PC-9 (cell line): Measurements from ENCODE around the gene LOC101059915.
"Not testable (repeated sequence)": the region's sequence is repeated elsewhere in the genome, so short reads cannot be mapped to it uniquely, and the experiment has no call there.

ENCODE experiments used
- BruUV-seq: library from RNA; stranded (reverse); fragments of 400-500 nt; replicated peaks from 2 replicates; lab custom pipeline; 2021; lab: Mats Ljungman, UMichigan
- CTCF ChIA-PET: fragments of 300-600 bp; sonication (Branson Sonifier 250); formaldehyde crosslinking; loops from one replicate; lab custom pipeline; 2022; ENCODE audit warnings: antibody characterized with exemption; lab: Charles Lee
- POLR2A ChIA-PET: fragments of 300-600 bp; sonication (Branson Sonifier 250); formaldehyde crosslinking; loops from one replicate; lab custom pipeline; 2022; ENCODE audit warnings: antibody characterized with exemption; ENCODE audit not compliant: unreplicated experiment; lab: Charles Lee
- DNase-seq, 2 experiments: peaks; one replicate each; pipeline versions ENCODE4 v3.0.0 to v3.0.0-alpha.2; 2015 to 2022; ENCODE audit warnings: mixed read lengths in 1 of 2
- H2AFZ ChIP-seq: fragments of 200-600 bp; sonication (generic); 2 replicates; pipeline ENCODE4 v1.8.1; 2017; ENCODE audit warnings: antibody characterized with exemption
- H3F3A ChIP-seq: fragments of 200-600 bp; sonication (generic); 2 replicates; pipeline ENCODE4 v1.8.1; 2017; ENCODE audit warnings: antibody characterized with exemption, mild to moderate bottlenecking, low read depth; ENCODE audit not compliant: insufficient read depth
- H3K27ac ChIP-seq: fragments of 200-600 bp; sonication (generic); 2 replicates; pipeline ENCODE4 v1.6.1; 2016; ENCODE audit warnings: mixed run types
- H3K27me3 ChIP-seq: fragments of 200-600 bp; sonication (generic); 2 replicates; pipeline ENCODE4 v1.6.1; 2016; ENCODE audit warnings: low read depth, mixed run types; ENCODE audit not compliant: insufficient read depth
- H3K36me3 ChIP-seq: fragments of 200-600 bp; sonication (generic); 2 replicates; pipeline ENCODE4 v1.6.1; 2016; ENCODE audit warnings: low read depth, mixed run types
- H3K4me1 ChIP-seq: fragments of 200-600 bp; sonication (generic); replicated peaks from 2 replicates; pipeline ENCODE4 v1.6.1; 2016; ENCODE audit warnings: mixed run types; ENCODE audit not compliant: insufficient read depth
- H3K4me2 ChIP-seq: fragments of 200-600 bp; sonication (generic); 2 replicates; pipeline ENCODE4 v1.6.1; 2017; ENCODE audit warnings: mixed run types
- H3K4me3 ChIP-seq: fragments of 200-600 bp; sonication (generic); 2 replicates; pipeline ENCODE4 v1.6.1; 2016; ENCODE audit warnings: mixed run types
- H3K79me2 ChIP-seq: fragments of 200-600 bp; sonication (generic); 2 replicates; pipeline ENCODE4 v1.6.1; 2017; ENCODE audit warnings: low read depth, mixed run types
- H3K9me2 ChIP-seq: fragments of 200-600 bp; sonication (generic); 2 replicates; pipeline ENCODE4 v1.8.1; 2017; ENCODE audit warnings: mild to moderate bottlenecking; ENCODE audit not compliant: insufficient read depth
- H3K9me3 ChIP-seq: fragments of 200-600 bp; sonication (generic); 2 replicates; pipeline ENCODE4 v1.8.1; 2016; ENCODE audit warnings: low read depth; ENCODE audit not compliant: insufficient read depth
- H4K20me1 ChIP-seq: fragments of 200-600 bp; sonication (generic); 2 replicates; pipeline ENCODE4 v1.8.1; 2017; ENCODE audit not compliant: insufficient read depth
- intact Hi-C: fragments of 100-400 bp; cut with micrococcal nuclease; formaldehyde crosslinking; loops from one replicate; pipeline ENCODE4 v1.10.0; 2022; ENCODE audit not compliant: unreplicated experiment

Gene LOC101059915

GRCh38 chrX:71702853-71703252 is 35.5 kb downstream of the LOC101059915 start:
- H3F3A ChIP-seq, H3K4me2 ChIP-seq, BruUV-seq, H3K36me3 ChIP-seq, H3K79me2 ChIP-seq, POLR2A ChIA-PET, H4K20me1 ChIP-seq, H3K27ac ChIP-seq, H3K9me2 ChIP-seq, H3K9me3 ChIP-seq, H3K27me3 ChIP-seq, H3K4me3 ChIP-seq, DNase-seq, CTCF ChIA-PET, H3K4me1 ChIP-seq, intact Hi-C loops, H2AFZ ChIP-seq: not testable (repeated sequence)

DNA sequence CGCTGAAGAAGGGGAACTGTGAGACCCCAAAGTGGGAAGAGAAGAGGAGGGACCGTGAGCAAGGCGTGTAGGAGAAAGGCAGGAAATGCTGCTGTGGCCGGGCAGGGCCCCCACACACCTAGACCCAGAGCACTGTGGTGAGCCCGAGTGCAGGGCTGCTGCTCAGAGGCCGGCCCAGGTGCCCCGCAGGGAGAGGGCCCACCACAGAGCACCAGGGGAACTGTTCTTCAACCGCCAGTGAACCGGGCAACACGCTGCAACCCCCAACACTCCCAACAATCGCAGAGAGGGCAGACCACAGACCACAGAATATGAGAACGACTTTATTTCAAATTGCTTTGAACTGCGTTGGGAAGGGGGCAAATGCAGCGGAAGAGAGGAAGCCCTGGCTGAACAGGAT is 46.7 kb downstream of the LOC101059915 start:
- H3K4me2 ChIP-seq, H3K9me2 ChIP-seq, H3K27ac ChIP-seq, H3F3A ChIP-seq, H3K27me3 ChIP-seq, H3K4me1 ChIP-seq, POLR2A ChIA-PET, H3K4me3 ChIP-seq, DNase-seq, CTCF ChIA-PET, H2AFZ ChIP-seq, H3K9me3 ChIP-seq, H3K79me2 ChIP-seq, H4K20me1 ChIP-seq, H3K36me3 ChIP-seq, intact Hi-C loops, BruUV-seq: not testable (repeated sequence)

DNA sequence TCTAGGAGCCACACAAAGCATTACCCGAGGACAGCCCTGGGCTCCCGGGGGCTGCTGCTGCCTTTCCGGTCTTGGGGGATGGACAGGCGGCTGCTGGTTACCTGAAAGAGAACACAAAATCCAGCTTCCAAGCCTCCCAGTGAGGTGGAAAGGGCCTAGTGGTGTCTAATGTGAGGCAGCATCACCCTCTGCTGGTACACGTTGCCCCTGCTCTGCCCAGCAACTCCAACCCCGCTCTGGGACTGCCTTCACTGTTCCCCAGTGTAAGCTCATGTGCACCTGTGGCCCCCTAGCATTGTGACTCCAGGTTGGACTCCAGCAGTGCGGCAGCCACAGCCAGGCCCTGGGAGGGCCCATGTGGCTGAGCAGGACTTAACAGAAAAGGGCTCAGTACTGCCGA is 48.2 kb downstream of the LOC101059915 start:
- H3K9me2 ChIP-seq, CTCF ChIA-PET, H3K4me2 ChIP-seq, BruUV-seq, H3K4me1 ChIP-seq, DNase-seq, H3K4me3 ChIP-seq, H4K20me1 ChIP-seq, H3K79me2 ChIP-seq, intact Hi-C loops, H3K27ac ChIP-seq, H3K36me3 ChIP-seq, POLR2A ChIA-PET, H3F3A ChIP-seq, H3K27me3 ChIP-seq, H2AFZ ChIP-seq, H3K9me3 ChIP-seq: not testable (repeated sequence)

GRCh38 chrX:71716323-71716722 is 49.0 kb downstream of the LOC101059915 start:
- POLR2A ChIA-PET, BruUV-seq, intact Hi-C loops: not testable (repeated sequence)

GRCh38 chrX:71718185-71718584 is 50.8 kb downstream of the LOC101059915 start, which contains the start of gene CXorf49:
Gene CXorf49 (minus strand): TSS chrX:71718285. CDS start chrX:71718151, 134 bp downstream.
- H3F3A ChIP-seq, CTCF ChIA-PET, H3K9me2 ChIP-seq, H3K79me2 ChIP-seq, POLR2A ChIA-PET, H3K4me2 ChIP-seq, H3K36me3 ChIP-seq, H4K20me1 ChIP-seq, H3K9me3 ChIP-seq, H3K27ac ChIP-seq, H3K27me3 ChIP-seq, BruUV-seq, H3K4me3 ChIP-seq, intact Hi-C loops, H3K4me1 ChIP-seq, DNase-seq, H2AFZ ChIP-seq: not testable (repeated sequence)

More at GRCh38 chrX:71716323-71716722, 49.0 kb downstream of the LOC101059915 start:
- CTCF ChIA-PET, H3K27me3 ChIP-seq, H3K79me2 ChIP-seq, H3K36me3 ChIP-seq, H3K4me2 ChIP-seq, H4K20me1 ChIP-seq, H3K4me1 ChIP-seq, H2AFZ ChIP-seq, DNase-seq, H3K9me2 ChIP-seq, H3K4me3 ChIP-seq, H3F3A ChIP-seq, H3K9me3 ChIP-seq, H3K27ac ChIP-seq: not testable (repeated sequence)

- H2AFZ ChIP-seq, H3K36me3 ChIP-seq, H4K20me1 ChIP-seq, H3K27ac ChIP-seq, H3K4me3 ChIP-seq, H3K4me2 ChIP-seq, DNase-seq, H3K4me1 ChIP-seq, CTCF ChIA-PET, intact Hi-C loops, BruUV-seq, H3F3A ChIP-seq, POLR2A ChIA-PET, H3K79me2 ChIP-seq, H3K9me3 ChIP-seq, H3K9me2 ChIP-seq, H3K27me3 ChIP-seq: not testable (repeated sequence)
These were observed 51.8 kb downstream of the LOC101059915 start for GRCh38 chrX:71719195-71719594.

GRCh38 chrX:71720289-71720886 is 53.0 kb downstream of the LOC101059915 start:
- CTCF ChIA-PET, H3K79me2 ChIP-seq, BruUV-seq, H3K27ac ChIP-seq, H3K4me2 ChIP-seq, DNase-seq, POLR2A ChIA-PET, H3K9me3 ChIP-seq, H3K36me3 ChIP-seq, H3K4me1 ChIP-seq, H3K9me2 ChIP-seq, H4K20me1 ChIP-seq, intact Hi-C loops, H3K27me3 ChIP-seq, H3K4me3 ChIP-seq, H2AFZ ChIP-seq, H3F3A ChIP-seq: not testable (repeated sequence)
